ENCODE data around the gene SBDS.
"Not testable (repeated sequence)": the region's sequence is repeated elsewhere in the genome, so short reads cannot be mapped to it uniquely, and the experiment has no call there.

The SBDS gene

DNA sequence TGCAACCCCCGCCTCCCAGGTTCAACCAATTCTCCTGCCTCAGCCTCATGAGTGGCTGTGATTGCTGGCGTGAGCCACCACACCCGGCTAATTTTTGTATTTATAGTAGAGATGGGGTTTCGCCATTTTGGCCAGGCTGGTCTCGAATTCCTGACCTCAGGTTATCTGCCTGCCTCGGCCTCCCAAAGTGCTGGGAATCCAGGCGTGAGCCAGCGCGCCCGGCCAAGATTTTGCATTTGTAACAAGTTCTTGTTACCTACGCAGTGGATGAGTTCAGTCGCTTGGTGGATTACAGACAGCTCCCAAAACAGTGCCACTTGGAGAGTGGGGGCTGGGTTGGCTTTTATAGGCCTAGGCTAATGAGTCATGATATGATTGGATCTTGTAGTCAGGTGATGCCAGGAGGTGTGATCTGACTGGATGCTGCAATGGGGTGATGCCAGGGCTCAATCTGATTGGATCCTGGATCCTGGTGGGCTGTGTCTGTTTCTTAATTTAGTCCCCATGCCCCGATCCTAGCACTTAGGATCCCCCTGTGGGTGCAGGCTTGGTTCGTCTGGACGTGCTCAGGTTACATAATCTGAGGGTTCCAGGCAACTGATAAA, 20.3 kb downstream of the SBDS start:
- CTCF ChIA-PET = no interaction called here
- no peak overlapping the region for H3K27ac ChIP-seq
- TF ChIP-seq CTCF (conservative IDR thresholded peaks at IDR 0.05; ENCODE audit: low read depth) = no peak
- DNase-seq (ENCODE audit: low spot score) = no peak
- POLR2A ChIA-PET (ENCODE audit: low non-redundant PET) = interaction anchor here (0.7 kb wide), 1 partner anchor 16 kb away, joined by 8 read pairs; no protein-coding TSS in a partner anchor

DNA sequence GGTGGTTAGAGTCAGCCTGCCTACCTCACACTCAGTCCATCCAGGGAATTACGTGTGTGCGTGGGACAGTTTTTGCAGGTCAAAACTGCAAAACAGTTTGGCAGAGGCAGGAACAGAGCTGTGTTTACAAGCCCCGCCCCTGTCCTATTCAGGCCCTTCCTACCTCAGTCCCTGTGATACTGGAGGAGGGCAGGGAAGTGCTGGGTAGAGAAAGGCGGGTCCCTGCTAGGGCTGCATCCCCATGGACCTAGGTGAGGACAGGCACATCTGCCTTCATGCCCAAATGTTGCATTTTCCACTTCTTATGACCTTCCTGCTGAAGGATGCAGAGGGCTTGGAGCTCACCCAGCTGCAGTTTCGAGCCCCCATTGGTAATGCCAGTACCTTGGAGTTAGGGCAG, 25.1 kb downstream of the SBDS start:
- TF ChIP-seq CTCF (conservative IDR thresholded peaks at IDR 0.05; ENCODE audit: low read depth) = no peak
- POLR2A ChIA-PET (ENCODE audit: low non-redundant PET) = interaction anchor here (0.6 kb wide), 1 partner anchor 17 kb away, joined by 3 read pairs; no protein-coding TSS in a partner anchor
- CTCF ChIA-PET = no interaction called here
- no peak overlapping the region for H3K27ac ChIP-seq
- DNase-seq (ENCODE audit: low spot score) = no peak

GRCh38 chr7:66969001-66969400, 26.4 kb downstream of the SBDS start:
- POLR2A ChIA-PET (ENCODE audit: low non-redundant PET) = interaction anchor here (0.7 kb wide), 1 partner anchor 986 kb away, joined by 12 read pairs; no protein-coding TSS in a partner anchor
- H3K27ac ChIP-seq; CTCF ChIA-PET; DNase-seq (ENCODE audit: low spot score): not testable (repeated sequence)

DNA sequence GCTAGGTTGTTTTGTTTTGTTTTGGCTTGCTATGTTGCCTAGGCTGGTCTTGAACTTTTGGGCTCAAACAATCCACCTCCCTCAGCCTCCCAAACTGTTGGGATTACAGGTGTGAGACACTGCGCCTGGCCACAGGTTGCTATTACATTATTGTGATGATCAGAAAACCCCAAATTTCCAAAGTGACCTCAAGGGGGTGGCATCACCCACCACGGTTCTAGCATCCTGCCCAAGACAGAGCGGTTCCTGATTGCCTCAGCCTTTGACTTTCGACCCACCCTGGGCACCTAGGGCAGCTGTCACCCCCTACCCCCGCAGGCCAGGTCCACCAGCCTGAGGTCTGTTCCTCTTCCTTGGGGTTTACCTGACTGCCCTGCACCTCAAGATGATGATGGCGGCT, 28.4 kb downstream of the SBDS start:
- CTCF ChIA-PET = no interaction called here

DNA sequence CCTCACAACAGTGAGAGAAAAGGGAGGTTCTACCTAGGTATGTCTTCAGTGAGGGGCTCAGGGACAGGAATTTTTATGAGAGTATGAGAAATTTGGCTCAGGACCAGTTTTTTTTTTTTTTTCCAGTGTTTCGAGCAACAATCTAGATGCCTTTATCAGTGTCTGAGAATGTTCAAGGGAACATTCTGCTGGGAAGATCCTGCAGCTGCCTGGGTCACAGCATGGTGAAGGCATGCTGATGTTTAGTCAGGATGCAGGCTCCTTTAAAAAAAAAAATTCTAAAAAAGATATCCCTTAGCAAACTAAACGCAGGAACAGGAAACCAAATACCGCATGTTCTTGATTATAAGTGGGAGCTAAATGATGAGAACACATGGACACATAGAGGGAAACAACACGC, 31.0 kb downstream of the SBDS start:
- ChIA-PET POLR2A (ENCODE audit: low non-redundant PET) (no interaction called here), CTCF (no interaction called here)
- no peak for DNase-seq (ENCODE audit: low spot score)
- no peak overlapping the region for H3K27ac ChIP-seq
- TF ChIP-seq CTCF (conservative IDR thresholded peaks at IDR 0.05; ENCODE audit: low read depth) = no peak

More for the DNA sequence above, 28.4 kb downstream of the SBDS start:
- DNase-seq (ENCODE audit: low spot score) = no peak
- H3K27ac ChIP-seq = no peak overlapping the region
- TF ChIP-seq CTCF (conservative IDR thresholded peaks at IDR 0.05; ENCODE audit: low read depth) = no peak
- POLR2A ChIA-PET (ENCODE audit: low non-redundant PET) = no interaction called here

- ChIA-PET CTCF (no interaction called here), POLR2A (ENCODE audit: low non-redundant PET) (no interaction called here)
- no peak for DNase-seq (ENCODE audit: low spot score)
- TF ChIP-seq CTCF (conservative IDR thresholded peaks at IDR 0.05; ENCODE audit: low read depth) = no peak
- H3K27ac ChIP-seq = no peak overlapping the region
Observed at GRCh38 chr7:66961096-66961495, 34.3 kb downstream of the SBDS start.

DNA sequence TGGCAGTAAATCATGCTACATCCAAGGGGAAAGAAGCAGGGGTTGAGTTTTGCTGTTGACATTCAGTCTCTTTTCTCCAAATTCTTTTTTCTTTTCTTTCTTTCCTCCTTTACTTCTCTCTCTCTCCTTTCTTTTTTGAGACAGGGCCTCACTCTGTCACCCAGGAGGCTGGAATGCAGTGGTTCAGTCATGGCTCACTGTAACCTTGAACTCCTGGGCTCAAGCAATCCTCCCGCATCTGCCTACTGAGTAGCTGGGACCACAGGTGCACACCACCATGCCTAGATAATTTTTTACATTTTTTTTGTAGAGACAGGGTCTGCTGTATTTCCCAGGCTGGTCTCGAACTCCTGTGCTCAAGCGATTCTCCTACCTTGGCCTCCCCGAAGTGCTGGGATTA, 35.2 kb downstream of the SBDS start:
- POLR2A ChIA-PET (ENCODE audit: low non-redundant PET) = no interaction called here
- DNase-seq (ENCODE audit: low spot score) = no peak
- no peak for TF ChIP-seq CTCF (conservative IDR thresholded peaks at IDR 0.05; ENCODE audit: low read depth)
- CTCF ChIA-PET = no interaction called here
- H3K27ac ChIP-seq = no peak overlapping the region

All from RWPE1 (cell line).